Measurements from ENCODE around the gene CCDC27.

CCDC27 gene

DNA sequence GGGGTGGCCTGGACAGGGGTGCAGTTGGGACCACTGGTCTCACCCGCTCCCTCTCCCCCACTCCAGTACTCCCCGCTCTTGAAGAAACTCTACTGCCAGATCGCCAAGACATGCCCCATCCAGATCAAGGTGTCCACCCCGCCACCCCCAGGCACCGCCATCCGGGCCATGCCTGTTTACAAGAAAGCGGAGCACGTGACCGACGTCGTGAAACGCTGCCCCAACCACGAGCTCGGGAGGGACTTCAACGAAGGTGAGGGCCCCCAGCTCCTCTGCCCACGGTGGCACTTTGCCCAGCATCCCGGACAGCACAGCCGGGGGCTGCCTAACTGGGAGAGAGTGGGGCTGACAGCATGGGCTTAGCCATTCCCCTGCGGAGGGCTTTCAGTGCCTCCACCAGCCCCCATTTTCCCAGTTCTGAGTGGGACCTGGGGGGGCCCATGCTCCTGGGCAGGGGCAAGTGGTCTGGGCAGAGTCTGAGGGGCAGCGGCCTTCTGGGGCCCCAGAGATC is 30.2 kb upstream of the CCDC27 start:
- DNase-seq: no peak

DNA sequence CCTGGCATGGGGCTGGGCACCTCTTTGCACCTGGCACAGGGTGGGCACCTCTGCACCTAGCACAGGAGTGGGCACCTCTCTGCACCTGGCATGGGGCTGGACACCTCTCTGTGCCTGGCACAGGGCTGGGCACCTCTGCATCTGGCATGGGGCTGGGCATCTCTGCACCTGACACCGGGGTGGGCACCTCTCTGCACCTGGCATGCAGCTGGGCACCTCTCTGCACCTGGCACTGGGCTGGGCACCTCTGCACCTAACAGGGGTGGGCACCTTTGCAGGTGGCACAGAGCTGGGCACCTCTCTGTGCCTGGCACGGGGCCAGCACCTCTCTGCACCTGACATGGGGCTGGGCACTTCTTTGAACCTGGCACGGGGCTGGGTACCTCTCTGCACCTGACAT is 29.4 kb upstream of the CCDC27 start:
- no peak for DNase-seq

DNA sequence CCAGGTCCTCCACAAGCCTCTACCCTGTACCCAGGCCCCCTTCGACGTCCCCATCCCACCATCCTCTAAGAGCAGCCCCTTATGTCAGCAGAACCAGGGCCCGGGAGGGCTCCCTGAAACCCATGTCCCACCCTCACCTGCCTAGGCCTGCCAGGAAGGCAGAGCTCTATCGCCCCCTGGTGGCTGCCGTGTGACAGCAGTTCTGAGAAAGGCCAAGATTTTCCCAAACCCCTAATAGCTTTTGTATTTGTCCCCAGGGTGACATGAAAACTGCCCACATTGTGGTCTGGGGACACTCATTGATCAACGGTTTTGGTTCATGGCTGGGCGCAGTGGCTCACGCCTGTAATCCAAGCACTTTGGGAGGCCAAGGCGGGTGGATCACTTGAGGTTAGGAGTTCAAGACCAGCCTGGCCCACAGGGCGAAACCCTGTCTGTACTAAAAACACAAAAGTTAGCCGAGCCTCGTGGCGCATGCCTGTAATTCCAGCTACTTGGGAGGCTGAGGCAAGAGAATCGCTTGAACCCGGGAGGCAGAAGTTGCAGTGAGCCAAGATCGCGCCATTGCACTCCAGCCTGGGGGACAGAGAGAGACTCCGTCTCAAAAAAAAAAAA is 27.7 kb upstream of the CCDC27 start:
- peak in 1 of 2 donors; percentile 34 for DNase-seq

DNA sequence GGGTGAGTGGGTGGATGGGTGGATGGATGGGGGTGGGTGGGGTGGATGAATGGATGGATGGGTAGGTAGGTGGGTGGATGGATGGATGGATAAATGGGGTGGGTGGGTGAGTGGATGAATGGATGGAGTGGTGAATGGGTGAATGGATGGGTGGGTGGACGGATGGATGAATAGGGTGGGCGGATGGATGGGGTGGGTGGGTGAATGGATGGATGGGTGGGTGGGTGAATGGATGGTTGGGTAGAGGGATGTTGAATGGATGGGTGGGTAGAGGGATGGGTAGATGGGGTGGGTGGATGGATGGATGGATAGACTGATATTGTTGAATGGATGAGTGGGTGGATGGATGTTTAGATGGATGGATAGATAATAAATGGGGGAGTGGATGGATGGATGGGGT is 26.9 kb upstream of the CCDC27 start:
- DNase-seq: no peak

DNA sequence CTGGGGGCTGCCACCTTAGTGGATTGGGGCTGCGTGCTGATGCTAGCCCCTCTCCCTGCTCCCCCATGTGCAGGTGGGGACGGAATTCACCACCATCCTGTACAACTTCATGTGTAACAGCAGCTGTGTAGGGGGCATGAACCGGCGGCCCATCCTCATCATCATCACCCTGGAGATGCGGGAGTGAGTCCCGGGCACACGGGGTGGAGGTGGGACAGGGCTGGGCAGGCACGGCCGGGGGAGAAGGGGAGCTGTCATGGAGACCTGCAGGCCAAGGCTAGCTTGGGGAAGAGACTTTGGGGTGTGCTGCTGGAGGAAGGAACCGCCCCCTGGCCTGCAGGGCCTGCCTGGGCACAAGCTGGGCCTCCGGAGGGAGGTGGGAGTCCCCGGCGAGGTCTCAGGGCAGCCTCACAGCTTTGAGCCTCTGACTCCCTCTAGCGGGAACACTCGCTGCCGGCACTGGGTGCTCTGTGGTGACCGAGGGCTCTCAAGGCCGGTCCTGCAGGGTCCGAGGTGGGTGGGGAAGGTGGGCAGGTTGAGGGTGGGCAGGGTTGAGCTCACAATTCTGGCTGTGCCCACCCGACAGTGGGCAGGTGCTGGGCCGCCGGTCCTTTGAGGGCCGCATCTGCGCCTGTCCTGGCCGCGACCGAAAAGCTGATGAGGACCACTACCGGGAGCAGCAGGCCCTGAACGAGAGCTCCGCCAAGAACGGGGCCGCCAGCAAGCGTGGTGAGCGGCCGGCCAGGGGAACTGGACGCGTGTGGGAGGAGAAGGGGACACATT is 25.0 kb upstream of the CCDC27 start:
- DNase-seq: no peak

DNA sequence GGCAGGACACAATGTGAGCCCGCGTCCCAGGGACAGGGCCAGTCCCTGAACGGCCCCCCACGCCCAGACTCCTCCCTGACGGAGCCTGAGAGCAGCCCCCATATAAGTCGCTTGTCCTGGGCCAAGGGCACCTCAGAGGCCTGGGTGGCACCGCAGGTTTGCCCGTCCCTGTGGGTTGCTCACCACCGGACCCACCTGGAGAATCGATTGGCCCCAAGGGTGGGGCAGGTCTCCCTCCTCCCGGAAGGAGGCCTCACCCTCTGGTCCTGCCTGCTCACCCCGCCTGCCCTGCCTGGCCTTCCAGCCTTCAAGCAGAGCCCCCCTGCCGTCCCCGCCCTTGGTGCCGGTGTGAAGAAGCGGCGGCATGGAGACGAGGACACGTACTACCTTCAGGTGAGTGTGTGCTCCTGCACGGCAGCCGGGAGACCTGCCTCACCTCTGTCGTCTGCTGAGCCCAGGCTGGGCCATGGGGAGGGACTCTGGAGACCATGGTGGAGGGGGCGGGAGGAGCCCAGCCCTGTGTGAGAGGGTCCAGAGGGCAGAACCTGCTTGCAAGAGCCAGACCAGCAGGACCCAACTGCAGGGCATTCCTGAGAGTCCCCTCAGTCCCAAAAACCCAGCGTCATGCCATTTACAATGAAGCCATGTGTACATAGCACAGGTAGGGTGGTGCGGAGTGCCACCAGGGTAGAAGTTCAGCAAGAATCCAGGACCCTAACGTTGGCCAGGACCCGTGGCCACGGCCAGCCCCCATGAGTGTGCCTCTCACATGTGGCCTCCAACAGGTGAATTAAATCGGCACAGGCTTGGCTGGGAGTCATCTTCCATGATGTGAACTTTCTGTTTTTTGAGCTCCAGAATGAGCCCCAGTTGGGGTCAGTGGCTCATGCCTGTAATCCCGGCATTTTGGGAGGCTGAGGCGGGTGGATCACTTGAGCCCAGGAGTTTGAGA is 24.1 kb upstream of the CCDC27 start:
- no peak for DNase-seq

DNA sequence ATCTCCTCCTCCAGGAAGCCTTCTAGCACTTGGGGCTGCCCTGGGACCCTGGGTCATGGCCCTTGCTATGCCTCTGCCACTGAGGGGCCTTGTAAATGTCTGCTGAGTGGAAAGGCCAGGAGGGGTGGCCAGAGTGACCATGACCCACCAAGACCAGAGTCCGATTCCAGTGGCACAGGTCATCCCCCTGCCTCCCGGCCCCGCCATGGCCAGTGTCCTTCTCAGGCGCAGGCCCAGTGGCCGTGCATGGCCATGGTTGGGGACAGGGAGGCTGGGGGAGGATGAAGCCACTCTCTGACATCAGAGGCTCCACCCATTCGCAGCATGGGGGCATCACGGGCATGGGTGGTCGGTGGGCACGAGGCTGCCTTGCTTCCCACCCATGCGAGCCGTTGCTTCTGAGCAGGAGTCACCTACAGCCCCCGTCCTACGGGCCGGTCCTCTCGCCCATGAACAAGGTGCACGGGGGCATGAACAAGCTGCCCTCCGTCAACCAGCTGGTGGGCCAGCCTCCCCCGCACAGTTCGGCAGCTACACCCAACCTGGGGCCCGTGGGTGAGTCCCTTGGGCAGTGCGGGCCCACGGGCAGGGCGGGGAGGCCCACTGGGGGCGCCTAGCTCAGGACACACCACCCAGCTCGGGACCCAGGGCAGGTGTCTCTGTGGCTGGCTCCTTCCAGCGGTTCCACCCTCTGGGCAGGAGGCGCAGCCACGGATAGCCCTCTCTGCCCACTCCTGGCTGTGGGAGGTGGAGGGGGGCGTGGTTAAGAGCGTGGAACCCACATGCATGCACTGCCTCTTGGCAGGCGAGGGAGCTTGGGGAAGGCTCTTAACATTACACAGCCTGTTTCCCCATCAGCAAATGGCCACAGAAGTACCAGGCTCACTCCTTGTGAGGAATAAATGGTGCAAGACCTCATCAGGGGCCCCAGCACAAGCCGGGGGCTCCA is 22.4 kb upstream of the CCDC27 start:
- DNase-seq: no peak

DNA sequence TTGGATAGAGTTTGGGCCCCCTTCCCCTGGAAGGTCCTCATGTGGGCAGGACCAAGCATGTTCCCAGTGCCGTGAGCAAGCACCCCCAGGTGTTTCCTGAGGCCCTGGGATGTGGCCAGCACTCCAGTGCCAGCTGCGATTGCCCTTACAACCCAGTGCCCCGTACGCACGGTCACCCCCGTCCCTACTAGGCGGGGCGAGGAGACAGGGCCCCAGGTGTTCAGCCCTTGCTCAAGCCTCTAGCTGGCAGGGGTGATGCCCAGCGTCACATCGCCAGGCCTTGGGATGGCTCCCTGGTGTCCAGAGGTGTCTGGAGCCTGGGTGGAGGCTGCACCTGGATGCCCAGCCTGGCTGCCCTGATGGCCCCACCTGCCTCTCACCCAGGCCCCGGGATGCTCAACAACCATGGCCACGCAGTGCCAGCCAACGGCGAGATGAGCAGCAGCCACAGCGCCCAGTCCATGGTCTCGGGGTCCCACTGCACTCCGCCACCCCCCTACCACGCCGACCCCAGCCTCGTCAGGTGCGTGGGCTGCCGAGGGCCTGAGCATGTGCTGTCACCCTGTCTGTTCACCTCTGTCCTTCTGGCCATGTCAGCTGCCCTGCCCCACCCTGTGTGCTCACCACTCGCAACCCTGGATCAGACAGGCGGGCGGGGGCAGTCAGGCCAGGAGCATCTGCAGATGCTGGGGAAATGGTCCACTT is 21.6 kb upstream of the CCDC27 start:
- no peak for DNase-seq

DNA sequence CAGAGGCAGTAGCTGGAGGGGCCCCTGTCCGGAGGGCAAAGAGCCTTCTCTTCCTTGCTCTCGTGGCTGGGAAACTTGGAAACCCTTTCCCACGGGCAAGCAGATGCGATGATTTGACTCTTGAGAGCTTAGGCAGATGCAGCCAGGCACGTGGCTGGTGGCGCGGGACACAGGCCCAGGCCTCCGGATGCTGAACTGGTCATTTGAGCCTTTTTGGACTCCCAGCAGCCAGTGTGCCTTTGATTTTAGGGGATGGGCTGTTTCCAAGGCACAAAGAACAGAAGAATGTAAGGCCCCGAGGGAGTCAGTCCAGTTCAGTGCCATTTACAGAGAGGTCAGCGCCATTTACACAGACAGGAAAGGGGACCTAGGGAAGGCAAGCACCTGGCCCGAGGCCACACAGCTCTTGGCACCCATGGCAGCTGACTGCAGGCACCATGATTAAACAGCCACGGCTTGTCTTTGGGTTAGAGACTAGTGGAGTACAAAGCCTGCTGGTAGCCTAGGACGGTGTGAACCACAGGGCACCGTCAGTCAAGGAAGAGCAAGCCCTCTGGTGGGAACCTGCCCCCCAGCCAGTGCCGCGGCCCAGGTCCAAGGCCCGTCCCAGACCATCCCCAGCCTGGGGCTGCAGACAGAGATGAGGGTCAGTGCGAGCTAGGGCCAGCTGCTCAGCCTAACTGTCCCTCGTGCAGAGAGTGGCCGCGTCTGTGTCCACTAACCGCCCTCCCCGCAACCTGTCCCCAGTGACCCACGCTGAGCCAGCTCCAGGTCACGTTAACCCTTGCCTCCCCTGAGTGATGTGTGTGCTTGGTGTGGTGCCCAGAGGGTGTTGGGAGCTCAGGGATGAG is 20.4 kb upstream of the CCDC27 start:
- DNase-seq: no peak

DNA sequence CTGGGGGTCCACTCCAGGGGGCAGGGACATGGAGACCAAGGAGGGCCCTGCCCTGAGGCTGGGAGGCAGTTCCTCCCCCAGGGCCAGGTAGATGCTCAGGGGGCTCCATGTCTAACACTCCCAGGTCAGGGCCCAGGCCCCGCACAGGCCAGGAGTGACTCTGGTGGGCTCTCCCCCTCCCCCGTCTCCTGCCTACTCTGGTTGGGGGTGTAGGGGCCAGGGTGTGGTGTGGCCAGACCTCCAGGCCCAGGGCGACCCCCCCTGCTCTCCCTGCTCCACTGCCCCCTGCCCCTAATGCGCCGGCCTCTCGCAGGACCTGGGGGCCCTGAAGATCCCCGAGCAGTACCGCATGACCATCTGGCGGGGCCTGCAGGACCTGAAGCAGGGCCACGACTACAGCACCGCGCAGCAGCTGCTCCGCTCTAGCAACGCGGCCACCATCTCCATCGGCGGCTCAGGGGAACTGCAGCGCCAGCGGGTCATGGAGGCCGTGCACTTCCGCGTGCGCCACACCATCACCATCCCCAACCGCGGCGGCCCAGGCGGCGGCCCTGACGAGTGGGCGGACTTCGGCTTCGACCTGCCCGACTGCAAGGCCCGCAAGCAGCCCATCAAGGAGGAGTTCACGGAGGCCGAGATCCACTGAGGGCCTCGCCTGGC is 19.7 kb upstream of the CCDC27 start:
- DNase-seq: no peak

DNA sequence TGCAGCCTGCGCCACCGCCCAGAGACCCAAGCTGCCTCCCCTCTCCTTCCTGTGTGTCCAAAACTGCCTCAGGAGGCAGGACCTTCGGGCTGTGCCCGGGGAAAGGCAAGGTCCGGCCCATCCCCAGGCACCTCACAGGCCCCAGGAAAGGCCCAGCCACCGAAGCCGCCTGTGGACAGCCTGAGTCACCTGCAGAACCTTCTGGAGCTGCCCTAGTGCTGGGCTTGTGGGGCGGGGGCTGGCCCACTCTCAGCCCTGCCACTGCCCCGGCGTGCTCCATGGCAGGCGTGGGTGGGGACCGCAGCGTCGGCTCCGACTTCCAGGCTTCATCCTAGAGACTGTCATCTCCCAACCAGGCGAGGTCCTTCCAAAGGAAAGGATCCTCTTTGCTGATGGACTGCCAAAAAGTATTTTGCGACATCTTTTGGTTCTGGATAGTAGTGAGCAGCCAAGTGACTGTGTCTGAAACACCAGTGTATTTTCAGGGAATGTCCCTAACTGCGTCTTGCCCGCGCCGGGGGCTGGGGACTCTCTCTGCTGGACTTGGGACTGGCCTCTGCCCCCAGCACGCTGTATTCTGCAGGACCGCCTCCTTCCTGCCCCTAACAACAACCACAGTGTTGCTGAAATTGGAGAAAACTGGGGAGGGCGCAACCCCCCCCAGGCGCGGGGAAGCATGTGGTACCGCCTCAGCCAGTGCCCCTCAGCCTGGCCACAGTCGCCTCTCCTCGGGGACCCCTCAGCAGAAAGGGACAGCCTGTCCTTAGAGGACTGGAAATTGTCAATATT is 19.0 kb upstream of the CCDC27 start:
- no peak for DNase-seq

DNA sequence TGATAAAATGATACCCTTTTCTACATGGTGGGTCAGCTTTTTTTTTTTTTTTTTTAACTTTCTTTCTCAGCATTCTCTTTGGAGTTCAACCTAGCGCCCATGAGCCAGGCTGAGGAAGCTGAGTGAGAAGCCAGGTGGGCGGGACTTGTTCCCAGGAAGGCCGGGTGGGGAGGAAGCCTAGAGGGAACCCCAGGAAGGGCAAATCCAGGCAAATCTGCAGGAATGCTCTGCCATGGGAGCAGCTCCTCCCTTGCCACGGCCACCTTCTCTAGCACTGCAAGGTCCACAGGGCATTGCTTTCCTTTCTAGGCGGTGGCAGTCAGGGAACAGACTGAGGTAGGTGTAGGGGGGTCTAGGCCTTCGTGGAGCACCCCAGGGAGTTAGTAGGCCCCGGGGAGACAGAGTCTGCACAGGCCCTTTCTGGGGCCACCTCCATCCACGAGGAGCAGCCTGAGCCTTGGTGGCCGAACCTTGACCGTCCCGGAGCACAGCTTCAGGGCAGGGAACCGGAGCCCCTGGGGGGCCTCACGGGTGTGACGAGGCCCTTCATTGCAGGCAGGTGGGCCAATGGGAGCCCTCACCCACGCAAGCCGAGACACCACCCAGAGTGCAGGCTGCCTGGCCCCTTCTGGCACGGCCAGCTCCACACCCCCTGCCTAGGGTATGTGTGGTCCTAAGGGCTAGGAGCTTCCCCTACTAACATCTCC is 18.2 kb upstream of the CCDC27 start:
- DNase-seq: no peak

DNA sequence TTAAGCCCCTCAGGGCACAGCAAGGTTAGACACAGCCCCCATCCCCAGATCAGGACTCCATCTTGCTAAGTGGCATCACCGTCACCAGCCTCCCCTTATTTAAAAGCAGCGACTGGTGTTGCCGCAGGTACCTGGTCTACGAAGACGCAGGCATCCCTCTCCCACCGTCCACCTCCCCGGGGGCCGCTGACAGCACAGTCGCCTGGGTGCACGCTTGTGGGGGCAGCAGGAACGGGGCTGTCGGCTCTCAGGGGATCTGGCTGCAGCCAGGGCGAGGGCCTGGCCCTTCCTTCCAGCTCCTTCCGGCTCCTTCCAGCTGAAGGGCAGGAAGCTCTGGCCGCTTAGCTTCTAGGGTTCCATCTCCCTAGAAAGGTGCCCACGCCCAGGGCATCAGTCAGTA is 17.6 kb upstream of the CCDC27 start:
- no peak for DNase-seq

DNA sequence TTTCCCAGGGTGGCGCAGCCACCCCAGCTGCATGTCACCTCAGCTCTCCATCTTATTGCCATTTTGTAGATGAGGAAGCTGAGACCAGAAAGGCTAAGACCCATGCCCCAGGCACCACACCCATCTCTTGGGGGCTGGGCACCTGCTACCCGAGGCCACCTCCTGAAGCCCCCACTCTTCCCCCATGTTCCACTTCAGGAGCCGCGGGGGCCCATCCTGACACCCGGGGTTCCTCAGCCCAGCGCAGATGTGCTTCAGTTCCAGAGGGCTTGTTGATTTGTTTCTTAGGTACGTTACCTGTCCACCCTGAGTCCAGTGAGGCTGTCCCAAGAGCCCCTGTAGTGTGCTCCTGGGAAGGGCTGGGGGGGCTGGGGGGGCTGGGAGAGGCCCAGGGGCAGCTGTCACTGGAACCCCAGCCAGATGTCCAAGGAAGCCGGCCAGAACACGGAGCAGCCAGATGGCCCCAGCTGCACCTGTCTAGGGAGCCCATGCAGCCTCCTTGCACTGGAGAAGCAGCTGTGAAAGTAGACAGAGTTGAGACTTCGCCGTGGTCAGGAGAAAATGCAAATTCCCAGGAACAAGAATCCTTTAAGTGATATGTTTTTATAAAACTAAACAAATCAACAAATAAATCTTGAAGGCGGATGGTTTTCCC is 17.1 kb upstream of the CCDC27 start:
- no peak for DNase-seq

DNA sequence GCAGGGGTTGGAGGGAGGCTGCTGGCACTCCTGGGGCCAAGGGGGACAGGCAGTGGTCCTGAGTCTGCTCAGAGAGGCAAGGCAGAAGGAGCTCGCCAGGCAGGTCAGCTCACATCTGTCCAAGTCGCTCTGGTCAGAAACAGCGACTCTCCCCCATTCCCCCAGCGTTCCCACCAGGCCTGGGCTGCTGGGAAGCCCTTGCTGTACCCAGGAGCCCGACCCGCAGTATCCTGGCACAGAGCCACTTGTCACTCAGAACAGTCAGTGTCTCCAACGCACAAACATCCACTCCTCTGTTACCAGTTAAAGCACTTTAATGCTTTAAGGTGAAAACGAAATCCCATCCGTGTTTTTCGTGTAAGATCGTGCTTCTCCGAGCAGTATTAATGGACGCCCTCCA is 16.6 kb upstream of the CCDC27 start:
- DNase-seq: no peak

DNA sequence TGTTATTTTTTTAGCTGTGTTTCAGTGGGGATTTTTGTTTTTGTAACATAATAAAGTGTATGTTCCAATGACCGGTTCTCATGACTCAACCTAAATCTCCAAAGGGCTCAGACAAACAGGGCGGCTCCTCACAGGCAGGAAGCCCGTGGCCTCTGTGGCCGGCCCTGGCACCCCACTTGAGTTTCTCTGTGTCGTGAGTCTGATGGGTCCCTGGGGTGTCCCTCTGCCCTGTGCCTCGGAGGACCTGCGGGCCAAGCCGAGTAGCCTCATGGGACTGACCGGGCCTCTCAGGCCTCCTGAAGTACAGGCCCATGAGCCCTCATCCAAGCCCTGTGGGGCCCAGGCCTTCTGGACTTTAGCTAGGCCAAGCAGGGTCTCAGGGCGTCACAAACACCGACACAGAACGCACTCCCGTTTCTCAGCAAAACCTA is 16.1 kb upstream of the CCDC27 start:
- no peak for DNase-seq

DNA sequence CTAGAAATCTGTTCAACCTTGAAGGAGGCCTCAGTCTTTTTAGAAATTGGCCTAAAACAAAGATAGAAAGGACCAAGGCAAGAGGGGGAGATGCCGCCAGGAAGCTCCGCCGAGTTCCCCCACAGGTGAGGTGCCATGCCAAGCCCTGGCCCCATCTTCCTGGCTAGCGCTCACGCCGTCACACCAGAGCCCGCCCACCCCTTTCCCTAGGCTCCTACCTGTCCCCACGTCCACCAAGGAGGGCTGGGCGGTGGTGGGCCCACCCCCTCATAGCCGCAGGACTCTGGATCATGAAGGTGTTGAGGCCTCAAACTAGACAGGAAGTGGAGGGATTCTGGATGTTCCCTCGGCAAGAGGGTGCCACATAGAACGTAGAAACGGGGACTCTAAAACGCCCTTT is 15.5 kb upstream of the CCDC27 start:
- DNase-seq: no peak

DNA sequence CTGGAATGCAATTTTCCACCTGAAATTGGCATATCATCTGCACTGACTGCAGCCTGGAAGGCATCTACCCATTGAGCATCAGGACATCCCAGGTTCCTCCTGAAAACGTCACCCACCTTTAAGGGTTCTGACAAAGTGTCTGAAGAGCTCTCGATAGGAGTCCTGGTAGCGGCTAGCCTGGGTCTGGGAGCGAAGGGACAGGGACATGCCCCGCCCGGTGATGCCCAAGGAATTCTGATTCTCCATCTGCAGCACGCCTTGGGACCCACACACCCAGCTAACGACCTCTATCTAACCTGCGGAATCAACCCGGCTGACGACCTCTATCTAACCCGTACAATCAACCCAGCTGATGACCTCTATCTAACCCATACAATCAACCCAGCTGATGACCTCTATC is 13.3 kb upstream of the CCDC27 start:
- DNase-seq: no peak
